Endothelial cell of umbilical vein (primary cell): ENCODE measurements around the gene LPAR1. TPM values are rescaled to one million over a fixed set of nuclear protein-coding genes. Genes with fewer than 3 reads are reported as not detected.

Experiments used
- BruUV-seq: library from RNA; stranded (reverse); fragments of 400-500 nt; replicated peaks from 2 replicates; lab custom pipeline; 2021; lab: Mats Ljungman, UMichigan
- CTCF ChIA-PET: fragments of 300-600, 350-600 bp; sonication (Branson Sonifier 250); formaldehyde crosslinking; loops from one replicate; lab custom pipeline; 2021; ENCODE audit warnings: antibody characterized with exemption, inconsistent platforms; lab: Charles Lee
- POLR2A ChIA-PET: fragments of 300-600, 350-600 bp; sonication (Branson Sonifier 250); formaldehyde crosslinking; loops from one replicate; lab custom pipeline; 2021; ENCODE audit warnings: antibody characterized with exemption, inconsistent platforms; lab: Charles Lee
- DNase-seq: peaks from one replicate; pipeline ENCODE4 v3.0.0-alpha.2; 2011; ENCODE audit warnings: low read depth, low spot score
- FAIRE-seq: peaks from 2 replicates; lab custom pipeline; 2011; peaks lifted over from hg19 to GRCh38; lab: Jason Lieb, UNC
- H2AFZ ChIP-seq: 2 replicates; pipeline ENCODE4 v1.6.0; 2012; ENCODE audit warnings: low read depth, low read length, control low read depth, inconsistent platforms
- H3K27ac ChIP-seq: 2 replicates; pipeline ENCODE4 v1.5.1; 2011; ENCODE audit warnings: low read depth, mild to moderate bottlenecking, control low read depth, low read length, moderate library complexity; ENCODE audit not compliant: insufficient read depth
- H3K27me3 ChIP-seq, 2 experiments: 2 replicates each; pipeline versions ENCODE4 v1.6.0 to v1.6.1; 2011; ENCODE audit warnings: low read length in 2 of 2, mixed read lengths in 1 of 2; ENCODE audit not compliant: control insufficient read depth in 2 of 2, insufficient read depth in 2 of 2
- H3K36me3 ChIP-seq, 2 experiments: 2 replicates in 1 of 2; 3 replicates in 1 of 2; pipeline ENCODE4 v1.5.1; 2011; ENCODE audit warnings: low read length in 2 of 2, mild to moderate bottlenecking in 1 of 2, moderate library complexity in 1 of 2; ENCODE audit not compliant: control insufficient read depth in 2 of 2, insufficient read depth in 2 of 2; ENCODE audit errors: extremely low read depth in 1 of 2
- H3K4me1 ChIP-seq: 3 replicates; pipeline ENCODE4 v1.5.1; 2011; ENCODE audit warnings: mild to moderate bottlenecking, low read length; ENCODE audit not compliant: control insufficient read depth, insufficient read depth; ENCODE audit errors: extremely low read depth
- H3K4me2 ChIP-seq: 2 replicates; pipeline ENCODE4 v1.6.1; 2011; ENCODE audit warnings: low read length, control low read depth, mixed read lengths; ENCODE audit not compliant: insufficient read depth
- H3K4me3 ChIP-seq, 3 experiments: fragments of 200-600 bp in 1 of 3; sonication (generic), shearing (Covaris generic) in 1 of 3; replicated peaks in 1 of 3; 2 replicates each; pipeline ENCODE4 v1.5.1; 2011 to 2016; ENCODE audit warnings: control low read depth in 3 of 3, low read length in 3 of 3, mild to moderate bottlenecking in 2 of 3, inconsistent platforms in 1 of 3, low read depth in 1 of 3, moderate library complexity in 1 of 3; ENCODE audit not compliant: insufficient read depth in 1 of 3
- H3K79me2 ChIP-seq: 2 replicates; pipeline ENCODE4 v1.6.0; 2012; ENCODE audit warnings: low read length, inconsistent platforms; ENCODE audit not compliant: control insufficient read depth, insufficient read depth
- H3K9ac ChIP-seq: replicated peaks from 2 replicates; pipeline ENCODE3; 2011; ENCODE audit warnings: low read length, control low read depth; ENCODE audit not compliant: insufficient read depth; ENCODE audit errors: extremely low read depth
- H3K9me1 ChIP-seq: replicated peaks from 3 replicates; pipeline ENCODE4 v1.6.0; 2011; ENCODE audit warnings: mild to moderate bottlenecking, low read length; ENCODE audit not compliant: control insufficient read depth, insufficient read depth; ENCODE audit errors: extremely low read depth
- H3K9me3 ChIP-seq: replicated peaks from 2 replicates; pipeline ENCODE4 v1.5.1; 2012; ENCODE audit warnings: low read length, inconsistent platforms; ENCODE audit not compliant: control insufficient read depth, insufficient read depth
- H4K20me1 ChIP-seq: replicated peaks from 2 replicates; pipeline ENCODE3; 2011; ENCODE audit warnings: mild to moderate bottlenecking, low read length; ENCODE audit not compliant: control insufficient read depth, insufficient read depth; ENCODE audit errors: extremely low read depth
- CTCF ChIP-seq, 2 donors: IDR thresholded peaks; 1 replicate in 1 of 2; 2 replicates in 1 of 2; pipeline ENCODE4 v1.5.1; 2011; ENCODE audit warnings: low read length in 2 of 2, mild to moderate bottlenecking in 2 of 2, moderate library complexity in 2 of 2, control low read depth in 1 of 2, inconsistent platforms in 1 of 2, low read depth in 1 of 2; ENCODE audit not compliant: insufficient read depth in 1 of 2; ENCODE audit errors: extremely low read depth in 1 of 2
- EZH2 ChIP-seq: IDR thresholded peaks from 2 replicates; pipeline ENCODE4 v1.6.1; 2012; ENCODE audit warnings: borderline replicate concordance, low read depth, mild to moderate bottlenecking, moderate library complexity, low read length, inconsistent platforms; ENCODE audit not compliant: severe bottlenecking
- FOS ChIP-seq: IDR thresholded peaks from 2 replicates; pipeline ENCODE4 v1.6.1; 2011; ENCODE audit warnings: mild to moderate bottlenecking, low read length, moderate library complexity, borderline replicate concordance; ENCODE audit not compliant: insufficient read depth
- GATA2 ChIP-seq: IDR thresholded peaks from 2 replicates; pipeline ENCODE4 v1.7.0; 2011; ENCODE audit warnings: low read depth, mild to moderate bottlenecking, moderate library complexity, mixed read lengths, low read length; ENCODE audit not compliant: insufficient read length, insufficient read depth
- JUN ChIP-seq: IDR thresholded peaks from 2 replicates; pipeline ENCODE4 v1.6.1; 2011; ENCODE audit warnings: borderline replicate concordance, low read depth; ENCODE audit not compliant: insufficient read length, insufficient read depth
- MAX ChIP-seq: IDR thresholded peaks from 2 replicates; pipeline ENCODE4 v1.6.1; 2011; ENCODE audit not compliant: insufficient read depth, insufficient read length
- MYC ChIP-seq: IDR thresholded peaks from one replicate; pipeline ENCODE4 v1.6.1; 2011; ENCODE audit warnings: mild to moderate bottlenecking, low read depth, low read length
- POLR2A ChIP-seq: IDR thresholded peaks from 2 replicates; pipeline ENCODE4 v1.6.1; 2012; ENCODE audit warnings: low read depth, mild to moderate bottlenecking, control low read depth, low read length
- POLR2AphosphoS5 ChIP-seq: IDR thresholded peaks from 2 replicates; pipeline ENCODE4 v1.6.1; 2012; ENCODE audit warnings: low read depth, mild to moderate bottlenecking, control low read depth, low read length, moderate library complexity; ENCODE audit not compliant: insufficient read depth
- dilution Hi-C: fragments of 300-500 bp; cut with MboI; formaldehyde crosslinking; loops from one replicate; pipeline ENCODE4 v1.15.0; 2019; ENCODE audit warnings: low sequenced_read_pairs; ENCODE audit not compliant: extremely low pct_ligation_motif_present
- intact Hi-C: fragments of 100-400 bp; cut with micrococcal nuclease; formaldehyde crosslinking; loops from one replicate; pipeline ENCODE4 v1.10.0; 2022
- polyA plus RNA-seq, 4 experiments: library from polyadenylated mRNA; depleted of rRNA in 3 of 4; stranded (reverse) in 3 of 4; unstranded in 1 of 4; fragments of >200 nt; gene quantifications; 2 replicates each; pipeline versions ENCODE4 v1.2.1 to v1.2.3, GENCODE V29; 2011 to 2012; ENCODE audit warnings: missing spikeins in 1 of 4
- total RNA-seq: library from RNA; stranded (reverse); gene quantifications from 2 replicates; pipeline ENCODE4 v1.2.3, GENCODE V29; 2021

The LPAR1 gene
- total and polyA plus RNA-seq, 2 donors (not counting 3 experiments of a cell fraction or from before 2014, with no cell fraction given): 0.88 to 3.0 TPM

GRCh38 chr9:110995420-110996340 is 42.6 kb downstream of the LPAR1 start:
- Histone ChIP-seq H2AFZ (no peak overlapping the region), H3K36me3 (no peaks in the 10 kb centered on the region), H3K79me2 (no peaks in the 10 kb centered on the region), H3K27me3 (no peaks in the 10 kb centered on the region), H3K9me1 (no peaks in the 10 kb centered on the region), H3K4me3 (no peak overlapping the region), H3K4me2 (no peak overlapping the region), H3K9me3 (no peaks in the 10 kb centered on the region), H4K20me1 (no peaks in the 10 kb centered on the region), H3K9ac (no peak overlapping the region), H3K4me1 (no peaks in the 10 kb centered on the region), H3K27ac (no peak overlapping the region)
- ChIA-PET CTCF (interaction anchor here (1.9 kb wide), 1 partner anchor 11 kb away, joined by 8 read pairs; no protein-coding TSS in a partner anchor), POLR2A (no interaction called here)
- TF ChIP-seq MAX (no peak), JUN (no peak), FOS (no peak), POLR2AphosphoS5 (no peak), MYC (no peak), GATA2 (no peak), POLR2A (no peak), EZH2 (no peak), CTCF (IDR thresholded peaks at IDR 0.05; ENCODE audit: extremely low read depth in 1 of 2, insufficient read depth in 1 of 2, low read depth in 1 of 2, low read length in 2 of 2) (no peak)
- DNase-seq (no peak), FAIRE-seq (no peak)
- dilution Hi-C loops (no loop called here), intact Hi-C loops (no loop called here)
- no TSS peak for BruUV-seq
